ENCODE data around the gene NR1H4. TPM values are rescaled to one million over a fixed set of nuclear protein-coding genes. Genes with fewer than 3 reads are reported as not detected.

NR1H4 gene
- total RNA-seq, 4 donors from 2014 or later = not detected

DNA sequence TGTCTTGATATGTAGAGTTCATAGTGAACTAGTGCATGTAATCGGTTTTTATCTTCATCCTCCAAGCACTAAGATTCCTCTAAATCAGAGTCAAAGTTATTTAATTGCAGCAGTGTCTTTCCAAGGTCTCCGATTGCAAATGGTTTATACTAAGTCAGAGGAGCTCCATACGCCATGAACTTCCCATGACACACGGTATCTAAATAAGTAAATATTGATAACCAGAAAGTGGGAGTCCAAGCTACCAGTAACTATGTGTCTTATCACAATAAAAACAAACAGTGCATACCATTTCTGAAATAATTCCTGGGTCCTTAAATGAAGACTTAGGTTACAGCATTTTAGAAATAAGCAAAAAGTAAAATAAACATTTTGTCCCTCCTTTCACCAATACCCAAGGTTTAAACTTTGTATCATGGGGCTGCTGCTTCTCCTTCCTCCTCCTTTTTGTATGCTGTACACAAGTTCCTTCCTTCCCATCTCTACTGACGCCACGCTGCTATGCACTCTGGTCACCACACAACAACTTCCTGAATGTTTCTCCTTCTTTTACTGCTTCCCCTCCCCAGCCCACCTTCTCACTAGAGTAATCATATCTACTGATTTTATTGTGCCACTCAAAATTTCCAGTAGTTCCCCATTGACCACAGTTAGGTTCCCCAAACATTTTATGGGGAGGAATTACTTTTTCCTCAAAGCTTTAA is 10.7 kb downstream of the NR1H4 start:
- TF ChIP-seq, protein P1, sequence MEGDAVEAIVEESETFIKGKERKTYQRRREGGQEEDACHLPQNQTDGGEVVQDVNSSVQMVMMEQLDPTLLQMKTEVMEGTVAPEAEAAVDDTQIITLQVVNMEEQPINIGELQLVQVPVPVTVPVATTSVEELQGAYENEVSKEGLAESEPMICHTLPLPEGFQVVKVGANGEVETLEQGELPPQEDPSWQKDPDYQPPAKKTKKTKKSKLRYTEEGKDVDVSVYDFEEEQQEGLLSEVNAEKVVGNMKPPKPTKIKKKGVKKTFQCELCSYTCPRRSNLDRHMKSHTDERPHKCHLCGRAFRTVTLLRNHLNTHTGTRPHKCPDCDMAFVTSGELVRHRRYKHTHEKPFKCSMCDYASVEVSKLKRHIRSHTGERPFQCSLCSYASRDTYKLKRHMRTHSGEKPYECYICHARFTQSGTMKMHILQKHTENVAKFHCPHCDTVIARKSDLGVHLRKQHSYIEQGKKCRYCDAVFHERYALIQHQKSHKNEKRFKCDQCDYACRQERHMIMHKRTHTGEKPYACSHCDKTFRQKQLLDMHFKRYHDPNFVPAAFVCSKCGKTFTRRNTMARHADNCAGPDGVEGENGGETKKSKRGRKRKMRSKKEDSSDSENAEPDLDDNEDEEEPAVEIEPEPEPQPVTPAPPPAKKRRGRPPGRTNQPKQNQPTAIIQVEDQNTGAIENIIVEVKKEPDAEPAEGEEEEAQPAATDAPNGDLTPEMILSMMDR (IDR thresholded peaks at IDR 0.05) = no peak
- no peak for TF ChIP-seq POLR2A (IDR thresholded peaks at IDR 0.05)
- Histone ChIP-seq H3K36me3 (no peaks in the 10 kb centered on the region), H3K27me3 (no peaks in the 10 kb centered on the region), H3K9me3 (no peaks in the 10 kb centered on the region), H3K27ac (no peak overlapping the region), H3K4me1 (no peaks in the 10 kb centered on the region), H3K4me3 (no peak overlapping the region)
- intact Hi-C loops (cut with DNase I) = no loop called here
- DNase-seq = no peak
- WGBS, 2 donors = 42 to 49% methylated on average over 6 of the region's 6 CpGs

DNA sequence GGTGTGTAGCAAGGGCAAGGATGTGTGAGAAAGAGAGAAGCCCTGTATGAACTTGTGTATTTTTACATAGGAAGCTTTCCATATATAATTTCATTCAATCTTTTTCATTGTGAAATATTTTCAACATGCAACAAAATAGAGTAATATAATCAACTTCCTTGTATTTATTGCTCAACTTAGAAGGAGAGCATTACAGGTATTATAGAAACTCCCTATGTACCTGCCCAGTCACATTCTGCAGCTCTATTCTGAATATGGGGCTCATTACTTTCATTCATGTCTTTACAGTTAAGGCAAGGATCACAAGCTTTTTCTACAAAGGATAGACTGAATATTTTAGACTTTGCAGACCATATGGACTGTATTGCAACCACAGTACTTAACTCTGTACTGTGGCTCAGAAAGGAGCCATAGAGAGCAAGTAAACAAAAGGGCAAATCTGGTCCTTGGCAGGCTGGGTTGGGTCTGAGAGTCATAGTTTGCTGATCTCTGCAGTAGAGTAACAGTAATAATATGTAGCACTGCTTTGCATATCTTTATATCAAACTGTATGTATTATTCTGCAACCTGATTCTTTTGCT is 11.3 kb downstream of the NR1H4 start:
- Histone ChIP-seq H3K27ac (no peak overlapping the region), H3K36me3 (no peaks in the 10 kb centered on the region), H3K4me3 (no peak overlapping the region), H3K27me3 (no peaks in the 10 kb centered on the region), H3K4me1 (no peaks in the 10 kb centered on the region), H3K9me3 (no peaks in the 10 kb centered on the region)
- no peak for TF ChIP-seq POLR2A (IDR thresholded peaks at IDR 0.05)
- TF ChIP-seq, protein P1 (IDR thresholded peaks at IDR 0.05) = no peak
- no peak for DNase-seq
- intact Hi-C loops (cut with DNase I) = no loop called here

DNA sequence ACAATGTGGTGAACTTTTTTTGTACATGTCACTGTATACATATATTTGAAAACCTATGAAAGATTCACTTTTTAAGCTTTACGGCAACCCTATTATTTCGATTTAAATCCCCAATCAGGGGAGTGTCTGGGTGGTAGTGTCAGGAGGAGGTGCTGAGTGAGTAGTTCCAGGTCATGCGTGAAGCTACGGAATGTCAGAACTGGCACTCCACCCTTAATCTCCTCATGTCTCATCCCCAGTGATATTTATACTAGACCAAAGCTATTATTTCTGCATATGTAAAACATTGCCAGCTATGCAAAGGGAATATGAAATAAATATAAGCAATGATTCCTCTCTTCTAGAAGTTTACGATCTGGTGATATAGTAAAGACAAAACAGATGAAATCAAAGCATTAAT is 12.3 kb downstream of the NR1H4 start:
- Histone ChIP-seq H3K36me3 (no peaks in the 10 kb centered on the region), H3K4me1 (no peaks in the 10 kb centered on the region), H3K27ac (no peak overlapping the region), H3K27me3 (no peaks in the 10 kb centered on the region), H3K4me3 (no peak overlapping the region), H3K9me3 (no peaks in the 10 kb centered on the region)
- intact Hi-C loops (cut with DNase I) = no loop called here
- DNase-seq = no peak
- 81 to 89% methylated on average over 5 of the region's 5 CpGs for WGBS, 2 donors
- no peak for TF ChIP-seq POLR2A (IDR thresholded peaks at IDR 0.05)
- TF ChIP-seq, protein P1 (IDR thresholded peaks at IDR 0.05) = no peak

DNA sequence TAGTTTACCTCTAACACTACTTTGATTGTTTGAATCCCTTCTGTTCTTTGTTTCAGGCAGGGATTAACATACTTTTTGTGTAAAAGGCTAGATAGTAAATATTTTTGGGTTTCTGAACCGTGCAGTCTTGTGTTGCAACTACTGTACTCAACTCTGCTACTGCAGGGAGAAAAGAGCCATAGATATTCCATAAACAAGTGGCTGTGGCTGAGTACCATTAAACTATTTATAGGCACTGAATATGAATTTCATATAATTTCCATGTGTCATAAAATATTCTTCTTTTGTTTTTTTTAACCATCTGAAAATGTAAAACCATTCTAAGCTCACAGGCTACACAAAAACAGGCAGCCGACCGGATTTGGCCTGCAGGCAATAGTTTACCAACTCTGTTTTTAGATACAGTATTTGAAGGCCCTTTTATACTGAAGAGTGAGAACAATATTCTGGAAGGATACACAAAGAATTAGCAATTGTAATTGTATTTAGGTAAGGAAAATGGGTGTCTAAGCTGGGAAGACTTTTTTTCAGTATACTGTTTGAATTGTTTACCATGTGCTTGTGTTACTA is 15.7 kb downstream of the NR1H4 start:
- DNase-seq = no peak
- intact Hi-C loops (cut with DNase I) = no loop called here
- TF ChIP-seq POLR2A (IDR thresholded peaks at IDR 0.05) = no peak
- TF ChIP-seq, protein P1 (IDR thresholded peaks at IDR 0.05) = no peak
- Histone ChIP-seq H3K4me1 (no peaks in the 10 kb centered on the region), H3K27ac (no peak overlapping the region), H3K4me3 (no peak overlapping the region), H3K9me3 (no peaks in the 10 kb centered on the region), H3K36me3 (no peaks in the 10 kb centered on the region), H3K27me3 (no peaks in the 10 kb centered on the region)
- 41 to 50% methylated on average over 3 of the region's 3 CpGs for WGBS, 2 donors

DNA sequence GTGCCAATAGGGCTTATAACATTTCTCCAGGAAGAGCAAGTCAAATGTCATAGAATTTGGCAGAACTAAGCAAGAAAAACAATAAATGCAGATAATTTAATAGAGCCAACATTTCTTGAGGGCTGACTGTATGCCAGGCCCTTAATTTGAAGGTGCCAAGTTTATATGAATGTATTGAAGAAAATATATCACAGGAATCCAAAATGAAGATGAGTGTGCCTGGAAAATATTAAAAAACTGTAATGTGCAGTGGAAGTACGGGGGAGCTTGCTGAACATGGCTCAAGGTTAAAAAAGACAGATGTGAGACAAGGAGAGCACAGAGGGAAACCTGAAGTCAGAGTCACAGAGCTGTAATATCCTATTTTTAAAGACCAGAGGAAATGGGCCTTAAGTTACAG is 16.4 kb downstream of the NR1H4 start:
- Histone ChIP-seq H3K4me1 (no peaks in the 10 kb centered on the region), H3K27ac (no peak overlapping the region), H3K27me3 (no peaks in the 10 kb centered on the region), H3K9me3 (no peaks in the 10 kb centered on the region), H3K4me3 (no peak overlapping the region), H3K36me3 (no peaks in the 10 kb centered on the region)
- 36 to 44% methylated on average over 1 of the region's 1 CpG for WGBS, 2 donors
- TF ChIP-seq, protein P1 (IDR thresholded peaks at IDR 0.05) = no peak
- no peak for TF ChIP-seq POLR2A (IDR thresholded peaks at IDR 0.05)
- no peak for DNase-seq
- intact Hi-C loops (cut with DNase I) = no loop called here
